PFSK-1 (cell line): ENCODE results near the gene ZNF462.

Experiments used
- FOXP2 ChIP-seq: optimal IDR thresholded peaks from 2 replicates; pipeline ENCODE3; 2011; ENCODE audit warnings: borderline replicate concordance, control low read depth, inconsistent platforms; ENCODE audit not compliant: insufficient read depth; ENCODE audit errors: extremely low read length, extremely low read depth
- POLR2AphosphoS5 ChIP-seq: IDR thresholded peaks from 2 replicates; pipeline ENCODE4 v1.6.1; 2012; ENCODE audit warnings: low read depth, mild to moderate bottlenecking, control low read depth, low read length, moderate library complexity
- REST ChIP-seq, 2 experiments: IDR thresholded peaks; 2 replicates each; pipeline versions ENCODE4 v1.6.1 to v1.8.0; 2011 to 2012; ENCODE audit warnings: low read depth in 2 of 2, low read length in 2 of 2, control low read depth in 1 of 2, inconsistent platforms in 1 of 2, mild to moderate bottlenecking in 1 of 2, moderate library complexity in 1 of 2; ENCODE audit not compliant: insufficient read depth in 1 of 2
- SIN3A ChIP-seq: IDR thresholded peaks from 2 replicates; pipeline ENCODE4 v1.6.1; 2012; ENCODE audit warnings: mild to moderate bottlenecking, low read length, moderate library complexity, borderline replicate concordance; ENCODE audit not compliant: insufficient read depth
- TAF1 ChIP-seq: IDR thresholded peaks from 2 replicates; pipeline ENCODE4 v1.6.1; 2012; ENCODE audit warnings: low read length, control low read depth, borderline replicate concordance; ENCODE audit not compliant: insufficient read depth

The ZNF462 gene

GRCh38 chr9:106941916-106942315 is 79.0 kb downstream of the ZNF462 start:
- TF ChIP-seq FOXP2 (no peak), REST (IDR thresholded peaks at IDR 0.05; ENCODE audit: insufficient read depth in 1 of 2, low read depth in 2 of 2, low read length in 2 of 2) (no peak), SIN3A (no peak), TAF1 (no peak), POLR2AphosphoS5 (no peak)

- TF ChIP-seq POLR2AphosphoS5 (no peak), SIN3A (no peak), TAF1 (no peak), REST (IDR thresholded peaks at IDR 0.05; ENCODE audit: insufficient read depth in 1 of 2, low read depth in 2 of 2, low read length in 2 of 2) (no peak)
Observed at GRCh38 chr9:106945727-106946660, 83.0 kb downstream of the ZNF462 start.

- TF ChIP-seq SIN3A, result no peak
- TF ChIP-seq POLR2AphosphoS5, result no peak
- no peak for TF ChIP-seq TAF1
- no peak for TF ChIP-seq FOXP2
- no peak for TF ChIP-seq REST (IDR thresholded peaks at IDR 0.05; ENCODE audit: insufficient read depth in 1 of 2, low read depth in 2 of 2, low read length in 2 of 2)
Observed at GRCh38 chr9:106947106-106947900, 84.3 kb downstream of the ZNF462 start.

GRCh38 chr9:106953174-106953573 is 90.2 kb downstream of the ZNF462 start:
- no peak for TF ChIP-seq TAF1
- no peak for TF ChIP-seq POLR2AphosphoS5
- no peak for TF ChIP-seq FOXP2
- TF ChIP-seq REST (IDR thresholded peaks at IDR 0.05; ENCODE audit: insufficient read depth in 1 of 2, low read depth in 2 of 2, low read length in 2 of 2), result no peak
- TF ChIP-seq SIN3A, result no peak
